Measurements from ENCODE around the gene LYZL4.

LYZL4 gene

GRCh38 chr3:42410370-42411131, at the start of gene LYZL4:
Gene LYZL4, minus strand, starts transcription at chr3:42410610. Its CDS starts 3,359 bp downstream, at chr3:42407251.
- no peak within 1 kb of the TSS for H3K27ac ChIP-seq
- TF ChIP-seq CTCF (conservative IDR thresholded peaks at IDR 0.05): no peak

GRCh38 chr3:42459151-42459550, 48.7 kb upstream of the LYZL4 start:
- no peak overlapping the region for H3K27ac ChIP-seq
- TF ChIP-seq CTCF (conservative IDR thresholded peaks at IDR 0.05) (no peak), ZFX (IDR thresholded peaks at IDR 0.05) (no peak)

GRCh38 chr3:42456211-42456610, 45.8 kb upstream of the LYZL4 start:
- H3K27ac ChIP-seq: no peak overlapping the region
- TF ChIP-seq CTCF (conservative IDR thresholded peaks at IDR 0.05) (no peak), ZFX (IDR thresholded peaks at IDR 0.05) (no peak)

- TF ChIP-seq ZFX (IDR thresholded peaks at IDR 0.05) (no peak), CTCF (conservative IDR thresholded peaks at IDR 0.05) (no peak)
- no peak overlapping the region for H3K27ac ChIP-seq
Observed at GRCh38 chr3:42451546-42452230, 41.3 kb upstream of the LYZL4 start.

GRCh38 chr3:42451116-42451515, 40.7 kb upstream of the LYZL4 start:
- TF ChIP-seq ZFX (IDR thresholded peaks at IDR 0.05): no peak
- TF ChIP-seq CTCF (conservative IDR thresholded peaks at IDR 0.05): no peak
- H3K27ac ChIP-seq: no peak overlapping the region

- TF ChIP-seq ZFX (IDR thresholded peaks at IDR 0.05) (no peak), CTCF (conservative IDR thresholded peaks at IDR 0.05) (no peak)
- H3K27ac ChIP-seq: no peak overlapping the region
Observed at GRCh38 chr3:42450567-42450966, 40.2 kb upstream of the LYZL4 start.

GRCh38 chr3:42447481-42447880, 37.1 kb upstream of the LYZL4 start:
- TF ChIP-seq ZFX (IDR thresholded peaks at IDR 0.05) (no peak), CTCF (conservative IDR thresholded peaks at IDR 0.05) (no peak)
- H3K27ac ChIP-seq: no peak overlapping the region
